Measurements from ENCODE around the gene TRAF6. TPM values are rescaled to one million over a fixed set of nuclear protein-coding genes. Genes with fewer than 3 reads are reported as not detected.

Gene TRAF6
- total and polyA plus RNA-seq, 2 of the 13 experiments (the other 11 are each of a cell fraction or from before 2014, with no cell fraction given): 3.3 to 5.9 TPM

- TF ChIP-seq ZNF513 (CRISPR knock-in tag; conservative IDR thresholded peaks at IDR 0.05): no peak
- no peak for TF ChIP-seq ZNF772 (CRISPR knock-in tag; IDR thresholded peaks at IDR 0.05)
- no peak for TF ChIP-seq ZBTB44 (CRISPR knock-in tag; IDR thresholded peaks at IDR 0.05)
- TF ChIP-seq ZBTB3 (CRISPR knock-in tag; IDR thresholded peaks at IDR 0.05; ENCODE audit: borderline replicate concordance, low read depth): no peak
- no peak for TF ChIP-seq ZNF691 (CRISPR knock-in tag; IDR thresholded peaks at IDR 0.05; ENCODE audit: borderline replicate concordance, low read depth)
- no peak for TF ChIP-seq SRSF1 (optimal IDR thresholded peaks at IDR 0.05; ENCODE audit: low read depth, low read length)
- 0 out of 2 replicates have a peak, but pooled peaks have one; percentile 7 for TF ChIP-seq CREB1 (IDR thresholded peaks at IDR 0.05)
- TF ChIP-seq CREB1 (CRISPR knock-in tag; IDR thresholded peaks at IDR 0.05): no peak
- TF ChIP-seq ZNF136 (CRISPR knock-in tag; IDR thresholded peaks at IDR 0.05; ENCODE audit: low read depth): no peak
- no peak for TF ChIP-seq ZBED4 (CRISPR knock-in tag; IDR thresholded peaks at IDR 0.05; ENCODE audit: borderline replicate concordance)
- TF ChIP-seq CTCF (CRISPR knock-in tag; IDR thresholded peaks at IDR 0.05): peak; percentile 65
- no peak for TF ChIP-seq ZNF367 (CRISPR knock-in tag; IDR thresholded peaks at IDR 0.05; ENCODE audit: borderline replicate concordance)
- no peak for TF ChIP-seq ZSCAN31 (CRISPR knock-in tag; IDR thresholded peaks at IDR 0.05; ENCODE audit: low read depth)
- TF ChIP-seq RXRB (CRISPR knock-in tag; IDR thresholded peaks at IDR 0.05; ENCODE audit: borderline replicate concordance): no peak
- TF ChIP-seq ZNF567 (CRISPR knock-in tag; IDR thresholded peaks at IDR 0.05; ENCODE audit: borderline replicate concordance): no peak
- TF ChIP-seq ZNF713 (CRISPR knock-in tag; IDR thresholded peaks at IDR 0.05): no peak
Observed at GRCh38 chr11:36540998-36541397, 30.9 kb upstream of the TRAF6 start (continued).

Data from HepG2 (cell line).